Kidney epithelial cell (primary cell): Measurements from ENCODE around the gene TMEM219. TPM values are rescaled to one million over a fixed set of nuclear protein-coding genes. Genes with fewer than 3 reads are reported as not detected.

Experiments
- DNase-seq: peaks from one replicate; pipeline ENCODE4 v3.0.0-alpha.2; 2010; ENCODE audit warnings: low read depth
- H3K27me3 ChIP-seq: 2 replicates; pipeline ENCODE4 v1.6.0; 2011; ENCODE audit warnings: low read length; ENCODE audit not compliant: control insufficient read depth, insufficient read depth
- H3K36me3 ChIP-seq: 2 replicates; pipeline ENCODE4 v1.5.1; 2011; ENCODE audit warnings: low read length; ENCODE audit not compliant: control insufficient read depth, insufficient read depth
- H3K4me3 ChIP-seq: 2 replicates; pipeline ENCODE4 v1.5.1; 2011; ENCODE audit warnings: low read depth, mild to moderate bottlenecking, control low read depth, low read length
- total RNA-seq: library from RNA; depleted of rRNA; stranded (reverse); fragments of >200 nt; gene quantifications from 2 replicates; pipeline ENCODE4 v1.2.3, GENCODE V29; 2015
- TF ChIP-seq, protein P1 (sequence below): IDR thresholded peaks from 2 replicates; pipeline ENCODE4 v1.5.1; 2011; ENCODE audit warnings: mild to moderate bottlenecking, moderate library complexity, low read length, control low read depth, inconsistent platforms; ENCODE audit not compliant: insufficient read depth, poor library complexity, severe bottlenecking

The TMEM219 gene, protein sequence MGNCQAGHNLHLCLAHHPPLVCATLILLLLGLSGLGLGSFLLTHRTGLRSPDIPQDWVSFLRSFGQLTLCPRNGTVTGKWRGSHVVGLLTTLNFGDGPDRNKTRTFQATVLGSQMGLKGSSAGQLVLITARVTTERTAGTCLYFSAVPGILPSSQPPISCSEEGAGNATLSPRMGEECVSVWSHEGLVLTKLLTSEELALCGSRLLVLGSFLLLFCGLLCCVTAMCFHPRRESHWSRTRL
- 173 and 175 TPM in 2 replicates for total RNA-seq

DNA sequence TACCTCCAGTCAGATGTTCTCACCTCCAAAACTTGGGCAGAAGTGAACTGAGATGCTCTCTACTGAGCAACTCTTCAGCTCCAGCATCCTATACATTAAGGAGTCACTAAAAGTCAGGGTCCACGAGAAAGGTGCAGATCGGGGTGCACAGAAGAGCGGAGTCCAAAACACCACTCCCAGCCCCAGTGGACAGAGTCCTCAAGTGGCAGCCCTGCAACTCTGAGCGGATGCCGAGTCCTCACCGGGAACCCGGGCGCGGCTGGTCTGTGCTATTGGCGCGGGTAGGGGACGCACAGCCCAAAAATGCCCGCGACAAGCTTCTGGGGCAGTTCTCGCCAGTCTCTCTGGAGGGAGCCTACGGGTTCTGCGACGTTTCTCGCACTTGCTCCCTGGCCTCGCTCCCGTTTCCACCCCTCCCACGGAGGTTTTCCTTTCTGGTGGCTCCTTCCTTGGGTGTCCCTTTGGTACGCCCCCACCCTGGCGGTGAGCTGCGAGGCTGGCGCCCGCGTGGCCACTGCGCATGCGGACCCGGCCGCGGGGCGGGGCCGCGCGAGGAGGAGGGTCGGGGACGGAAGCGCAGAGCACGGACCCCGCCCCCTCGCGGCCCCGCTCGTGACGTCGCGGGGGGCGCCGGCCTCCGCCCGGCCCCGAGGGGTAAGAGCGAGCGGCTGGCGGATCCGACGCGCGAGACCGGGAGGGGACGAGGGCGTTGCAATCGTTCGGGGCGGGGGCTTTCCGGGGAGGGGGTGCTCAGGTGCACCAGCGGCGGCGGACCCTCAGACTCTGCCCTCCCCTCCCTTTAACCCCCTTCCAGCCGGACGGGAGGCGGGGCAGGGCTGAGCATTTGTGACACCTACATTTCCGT is at the start of gene TMEM219:
Gene TMEM219 (plus strand): TSS at position 601 of the 865 bp plus-strand sequence. CDS start 1,065 bp downstream, outside the sequence.
- H3K4me3 ChIP-seq = peak within 1 kb of the TSS; percentile 77
- DNase-seq = no peak
- H3K27me3 ChIP-seq = no peaks in the 10 kb centered on the region
- TF ChIP-seq, protein P1, sequence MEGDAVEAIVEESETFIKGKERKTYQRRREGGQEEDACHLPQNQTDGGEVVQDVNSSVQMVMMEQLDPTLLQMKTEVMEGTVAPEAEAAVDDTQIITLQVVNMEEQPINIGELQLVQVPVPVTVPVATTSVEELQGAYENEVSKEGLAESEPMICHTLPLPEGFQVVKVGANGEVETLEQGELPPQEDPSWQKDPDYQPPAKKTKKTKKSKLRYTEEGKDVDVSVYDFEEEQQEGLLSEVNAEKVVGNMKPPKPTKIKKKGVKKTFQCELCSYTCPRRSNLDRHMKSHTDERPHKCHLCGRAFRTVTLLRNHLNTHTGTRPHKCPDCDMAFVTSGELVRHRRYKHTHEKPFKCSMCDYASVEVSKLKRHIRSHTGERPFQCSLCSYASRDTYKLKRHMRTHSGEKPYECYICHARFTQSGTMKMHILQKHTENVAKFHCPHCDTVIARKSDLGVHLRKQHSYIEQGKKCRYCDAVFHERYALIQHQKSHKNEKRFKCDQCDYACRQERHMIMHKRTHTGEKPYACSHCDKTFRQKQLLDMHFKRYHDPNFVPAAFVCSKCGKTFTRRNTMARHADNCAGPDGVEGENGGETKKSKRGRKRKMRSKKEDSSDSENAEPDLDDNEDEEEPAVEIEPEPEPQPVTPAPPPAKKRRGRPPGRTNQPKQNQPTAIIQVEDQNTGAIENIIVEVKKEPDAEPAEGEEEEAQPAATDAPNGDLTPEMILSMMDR = peak; percentile 26
- no peaks in the 10 kb centered on the region for H3K36me3 ChIP-seq

DNA sequence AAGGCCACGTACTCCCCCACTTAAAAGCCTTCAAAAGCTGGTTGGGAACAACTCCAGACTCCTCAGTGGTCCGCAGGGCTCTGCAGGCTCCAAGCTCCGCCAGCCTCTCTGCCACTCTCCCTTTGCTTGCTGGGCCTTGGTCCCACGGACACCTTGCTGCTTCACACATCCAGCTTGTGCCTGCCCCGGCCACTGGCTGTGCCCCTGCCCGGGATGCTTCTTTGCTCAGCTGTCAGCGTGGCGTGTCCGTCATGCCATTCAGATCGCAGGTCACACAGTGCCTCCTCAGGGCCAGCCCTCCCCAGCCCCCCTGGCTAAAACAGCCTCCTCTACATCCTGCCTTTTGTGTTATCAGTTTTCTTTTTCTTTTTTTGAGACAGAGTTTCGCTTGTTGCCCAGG is 49.8 kb upstream of the TMEM219 start:
- no peak overlapping the region for H3K4me3 ChIP-seq
- no peaks in the 10 kb centered on the region for H3K36me3 ChIP-seq
- TF ChIP-seq, protein P1 = no peak
- H3K27me3 ChIP-seq = no peaks in the 10 kb centered on the region
- DNase-seq = no peak

DNA sequence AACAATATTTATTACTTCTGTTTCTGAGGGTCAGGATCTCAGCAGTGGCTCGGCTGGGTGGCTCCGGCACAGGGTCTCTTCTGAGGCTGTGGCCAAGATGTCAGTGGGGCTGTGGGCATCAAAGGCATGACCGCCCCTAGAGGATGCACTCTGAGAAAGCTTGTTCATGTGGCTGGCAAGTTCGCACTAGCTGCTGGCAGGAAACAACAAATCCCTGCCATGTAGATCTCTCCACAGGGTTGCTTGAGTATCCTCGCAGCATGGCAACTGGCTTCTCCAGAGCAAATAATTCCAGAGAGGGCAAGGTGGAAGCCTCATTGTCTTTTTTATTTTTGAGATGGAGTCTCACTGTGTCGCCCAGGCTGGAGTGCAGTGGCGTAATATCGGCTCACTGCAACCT is 48.4 kb upstream of the TMEM219 start:
- Histone ChIP-seq H3K36me3 (no peaks in the 10 kb centered on the region), H3K4me3 (no peak overlapping the region), H3K27me3 (no peaks in the 10 kb centered on the region)
- no peak for DNase-seq
- TF ChIP-seq, protein P1 = no peak

DNA sequence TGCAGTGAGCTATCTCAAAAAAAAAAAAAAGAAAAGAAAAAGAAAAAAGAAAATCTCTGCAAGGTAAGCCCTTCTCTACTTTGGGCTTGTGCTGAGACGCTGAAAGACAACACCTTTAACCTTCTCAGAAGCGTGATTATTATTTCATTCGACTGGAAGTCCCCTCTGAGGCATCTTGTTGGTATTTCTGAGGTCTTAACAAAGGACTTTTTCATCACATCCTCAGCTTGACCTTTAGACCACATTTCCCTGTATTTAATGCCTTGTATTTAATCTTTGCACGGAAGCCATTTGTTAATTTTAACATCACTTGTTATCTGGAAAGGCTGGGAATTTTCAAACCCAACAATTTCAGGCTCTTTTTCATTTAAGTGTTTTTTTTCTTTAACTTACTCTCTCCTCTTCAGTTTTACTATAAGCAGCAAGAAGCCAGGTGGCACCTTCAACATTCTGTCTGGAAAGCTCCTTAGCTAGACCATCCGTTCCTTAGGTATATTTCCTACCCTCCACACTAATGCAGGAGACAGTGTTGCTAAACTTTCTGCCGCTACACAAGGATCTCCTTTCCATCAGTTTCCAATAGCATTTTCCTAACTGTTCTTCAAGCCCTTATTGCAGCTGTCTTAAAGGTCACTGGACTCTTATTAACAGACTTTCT is 46.2 kb upstream of the TMEM219 start:
- DNase-seq = no peak
- TF ChIP-seq, protein P1 = no peak
- H3K36me3 ChIP-seq = no peaks in the 10 kb centered on the region
- H3K27me3 ChIP-seq = no peaks in the 10 kb centered on the region
- H3K4me3 ChIP-seq = no peak overlapping the region

DNA sequence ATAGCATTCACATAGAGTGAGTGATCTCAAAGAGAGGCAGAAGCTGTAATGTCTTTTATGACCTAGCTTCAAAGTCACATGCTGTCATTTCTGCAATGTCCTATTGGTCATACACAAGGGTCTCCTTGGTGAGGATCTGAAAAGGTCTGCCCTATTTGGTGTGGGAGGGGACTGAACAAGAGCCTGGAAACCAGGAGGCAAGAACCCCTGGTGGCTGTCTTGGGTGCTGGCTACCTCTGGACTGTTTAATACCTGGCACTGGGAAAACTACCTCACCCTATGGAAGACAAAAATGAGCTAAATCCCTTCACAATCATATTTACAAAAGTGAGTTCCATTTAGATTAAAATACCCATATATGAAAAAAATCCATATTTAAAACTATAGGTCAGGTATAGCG is 44.9 kb upstream of the TMEM219 start:
- Histone ChIP-seq H3K36me3 (no peaks in the 10 kb centered on the region), H3K4me3 (no peak overlapping the region), H3K27me3 (no peaks in the 10 kb centered on the region)
- TF ChIP-seq, protein P1 = no peak
- no peak for DNase-seq
